ENCODE measurements around the gene FIGNL1. TPM values are rescaled to one million over a fixed set of nuclear protein-coding genes. Genes with fewer than 3 reads are reported as not detected.

FIGNL1 gene
- total RNA-seq, 1 experiment from 2014 or later = 28.1 TPM

GRCh38 chr7:50497968-50498367 lies 47.8 kb upstream of the FIGNL1 start:
- H3K79me2 ChIP-seq (ENCODE audit: insufficient read depth, low read length) = no peaks in the 10 kb centered on the region
- no TSS peak for BruUV-seq (replicated peaks)
- TF ChIP-seq POLR2A (IDR thresholded peaks at IDR 0.05; ENCODE audit: borderline replicate concordance, extremely low read depth, insufficient read depth, insufficient read length) (no peak), JUND (IDR thresholded peaks at IDR 0.05) (no peak), CEBPB (IDR thresholded peaks at IDR 0.05; ENCODE audit: low read depth) (no peak), SIN3A (IDR thresholded peaks at IDR 0.05; ENCODE audit: low read depth) (no peak), TCF7L2 (IDR thresholded peaks at IDR 0.05; ENCODE audit: borderline replicate concordance, extremely low read depth, insufficient read depth, insufficient read length) (no peak), EGR1 (IDR thresholded peaks at IDR 0.05; ENCODE audit: low read depth) (no peak), ELF1 (IDR thresholded peaks at IDR 0.05; ENCODE audit: borderline replicate concordance, low read depth) (no peak), POLR2AphosphoS5 (IDR thresholded peaks at IDR 0.05; ENCODE audit: low read depth, low read length) (no peak)
- TF ChIP-seq, protein P1, sequence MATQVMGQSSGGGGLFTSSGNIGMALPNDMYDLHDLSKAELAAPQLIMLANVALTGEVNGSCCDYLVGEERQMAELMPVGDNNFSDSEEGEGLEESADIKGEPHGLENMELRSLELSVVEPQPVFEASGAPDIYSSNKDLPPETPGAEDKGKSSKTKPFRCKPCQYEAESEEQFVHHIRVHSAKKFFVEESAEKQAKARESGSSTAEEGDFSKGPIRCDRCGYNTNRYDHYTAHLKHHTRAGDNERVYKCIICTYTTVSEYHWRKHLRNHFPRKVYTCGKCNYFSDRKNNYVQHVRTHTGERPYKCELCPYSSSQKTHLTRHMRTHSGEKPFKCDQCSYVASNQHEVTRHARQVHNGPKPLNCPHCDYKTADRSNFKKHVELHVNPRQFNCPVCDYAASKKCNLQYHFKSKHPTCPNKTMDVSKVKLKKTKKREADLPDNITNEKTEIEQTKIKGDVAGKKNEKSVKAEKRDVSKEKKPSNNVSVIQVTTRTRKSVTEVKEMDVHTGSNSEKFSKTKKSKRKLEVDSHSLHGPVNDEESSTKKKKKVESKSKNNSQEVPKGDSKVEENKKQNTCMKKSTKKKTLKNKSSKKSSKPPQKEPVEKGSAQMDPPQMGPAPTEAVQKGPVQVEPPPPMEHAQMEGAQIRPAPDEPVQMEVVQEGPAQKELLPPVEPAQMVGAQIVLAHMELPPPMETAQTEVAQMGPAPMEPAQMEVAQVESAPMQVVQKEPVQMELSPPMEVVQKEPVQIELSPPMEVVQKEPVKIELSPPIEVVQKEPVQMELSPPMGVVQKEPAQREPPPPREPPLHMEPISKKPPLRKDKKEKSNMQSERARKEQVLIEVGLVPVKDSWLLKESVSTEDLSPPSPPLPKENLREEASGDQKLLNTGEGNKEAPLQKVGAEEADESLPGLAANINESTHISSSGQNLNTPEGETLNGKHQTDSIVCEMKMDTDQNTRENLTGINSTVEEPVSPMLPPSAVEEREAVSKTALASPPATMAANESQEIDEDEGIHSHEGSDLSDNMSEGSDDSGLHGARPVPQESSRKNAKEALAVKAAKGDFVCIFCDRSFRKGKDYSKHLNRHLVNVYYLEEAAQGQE (IDR thresholded peaks at IDR 0.05; ENCODE audit: low read depth) = no peak
- intact Hi-C loops (cut with micrococcal nuclease) = no loop called here
- DNase-seq (ENCODE audit: low read depth, low spot score) (no peak), ATAC-seq (no peak)
- ChIA-PET CTCF (no interaction called here), POLR2A (no interaction called here), RAD21 (ENCODE audit: low non-redundant PET in 1 of 2, low total read pairs in 2 of 2, uncharacterized antibody in 2 of 2, unreplicated experiment in 2 of 2) (no interaction called here)
- H3K4me1 ChIP-seq (ENCODE audit: control insufficient read depth in 1 of 2, insufficient read depth in 2 of 2, low read length in 2 of 2) = no peaks in the 10 kb centered on the region
- H3K27ac ChIP-seq (ENCODE audit: low read depth, low read length) = no peak overlapping the region
- no peak overlapping the region for H3K9ac ChIP-seq (ENCODE audit: low read length)
- H3K27me3 ChIP-seq (ENCODE audit: insufficient read depth, low read length) = peaks cover 13% of the 10 kb centered on the region; the same call in 1 of the 2 replicates
- H3K4me3 ChIP-seq (replicated peaks in 1 of 2; ENCODE audit: low read depth in 1 of 2, low read length in 2 of 2) = no peak overlapping the region
- no peaks in the 10 kb centered on the region for H3K9me3 ChIP-seq (ENCODE audit: control insufficient read depth in 1 of 2, insufficient read depth in 1 of 2, low read depth in 1 of 2, low read length in 2 of 2)
- H3K4me2 ChIP-seq (ENCODE audit: low read length) = no peak overlapping the region
- H2AFZ ChIP-seq (ENCODE audit: low read depth, low read length, poor library complexity, severe bottlenecking) = no peak overlapping the region
- no peaks in the 10 kb centered on the region for H3K9me2 ChIP-seq (ENCODE audit: insufficient read depth)
- no peaks in the 10 kb centered on the region for H3K36me3 ChIP-seq (ENCODE audit: control insufficient read depth in 1 of 2, insufficient read depth in 2 of 2, low read length in 2 of 2)
- H4K20me1 ChIP-seq (ENCODE audit: insufficient read depth) = no peaks in the 10 kb centered on the region

Measured in HCT116 (cell line).